Frontal cortex (tissue), 4 donors: Measurements from ENCODE around the gene EPHX1. TPM values are rescaled to one million over a fixed set of nuclear protein-coding genes. Genes with fewer than 3 reads are reported as not detected.
A peak's percentile ranks its signal among the peaks of the same experiment; 100 is the strongest.

ENCODE experiments used
- DNase-seq, 2 donors: peaks; one replicate each; pipeline ENCODE4 v3.0.0; 2012; ENCODE audit warnings: low spot score in 2 of 2
- FAIRE-seq: peaks from 2 replicates; lab custom pipeline; 2012; peaks lifted over from hg19 to GRCh38; lab: Jason Lieb, UNC
- total RNA-seq: library from RNA; depleted of rRNA; stranded (reverse); fragments of >200 nt; gene quantifications from one replicate; pipeline ENCODE4 v1.2.3, GENCODE V29; 2014
- donor health status: control.
- donor health status: control.
- donor health status: control.

EPHX1 gene
- total RNA-seq, 1 donor from 2014 or later = 4.5 TPM

DNA sequence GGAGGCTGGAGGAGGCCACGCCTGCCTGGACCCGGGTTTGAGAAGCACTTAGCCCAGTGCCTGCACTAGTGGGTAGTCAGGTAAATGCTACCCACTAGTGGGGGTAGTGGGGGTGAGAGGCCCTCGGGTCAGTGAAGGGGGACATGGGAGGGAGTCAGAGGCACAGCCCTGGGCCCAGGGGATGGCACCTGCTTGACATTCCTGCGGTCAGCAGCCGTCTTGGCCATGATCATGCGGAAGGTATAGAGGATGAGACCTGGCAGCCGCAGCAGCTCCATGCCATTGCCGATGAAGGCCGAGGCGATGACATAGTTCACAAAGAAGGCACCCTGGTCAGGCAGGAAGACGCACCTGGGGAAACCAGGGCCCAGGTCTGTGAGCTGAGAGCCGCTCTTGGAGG lies 43.5 kb downstream of the EPHX1 start:
- no peak for FAIRE-seq

DNA sequence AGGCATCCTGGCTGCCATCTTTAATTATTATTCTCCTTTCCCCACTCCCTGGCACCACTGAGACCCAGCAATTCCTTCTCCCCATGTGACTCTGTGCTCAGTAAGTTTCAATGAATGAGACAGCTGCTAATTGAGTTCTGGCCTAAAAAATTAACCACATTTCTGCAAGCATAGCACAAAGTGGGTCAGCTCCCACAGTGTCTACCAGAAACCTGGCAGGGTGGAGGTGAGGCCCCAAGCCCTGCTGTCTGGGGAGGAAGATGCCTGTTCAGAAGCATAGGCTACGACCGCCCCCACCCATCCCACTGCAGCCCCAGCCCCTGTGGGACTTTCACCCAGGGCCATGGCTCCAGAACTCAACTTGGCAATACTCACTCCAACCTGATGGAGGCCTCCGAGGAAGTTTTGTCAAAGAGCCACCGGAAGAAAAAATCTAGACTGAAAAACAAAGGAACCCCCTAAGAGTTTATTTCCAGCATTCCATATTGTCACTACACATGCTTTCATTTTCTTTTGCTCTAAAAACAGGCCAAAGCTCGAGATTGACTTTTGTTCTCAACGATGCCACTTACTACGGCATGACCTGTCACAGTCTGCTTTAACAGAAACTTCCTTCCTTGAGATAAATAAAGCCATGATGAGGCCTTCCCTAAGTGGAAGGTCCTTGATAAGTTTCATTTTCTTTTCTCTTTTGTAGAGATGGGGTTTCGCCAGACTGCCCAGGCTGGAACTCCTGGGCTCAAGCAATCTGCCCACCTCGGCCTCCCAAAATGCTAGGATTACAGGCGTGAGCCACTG lies 45.8 kb downstream of the EPHX1 start:
- DNase-seq = no peak
- no peak for FAIRE-seq

More for the DNA sequence above, 43.5 kb downstream of the EPHX1 start:
- DNase-seq = no peak

DNA sequence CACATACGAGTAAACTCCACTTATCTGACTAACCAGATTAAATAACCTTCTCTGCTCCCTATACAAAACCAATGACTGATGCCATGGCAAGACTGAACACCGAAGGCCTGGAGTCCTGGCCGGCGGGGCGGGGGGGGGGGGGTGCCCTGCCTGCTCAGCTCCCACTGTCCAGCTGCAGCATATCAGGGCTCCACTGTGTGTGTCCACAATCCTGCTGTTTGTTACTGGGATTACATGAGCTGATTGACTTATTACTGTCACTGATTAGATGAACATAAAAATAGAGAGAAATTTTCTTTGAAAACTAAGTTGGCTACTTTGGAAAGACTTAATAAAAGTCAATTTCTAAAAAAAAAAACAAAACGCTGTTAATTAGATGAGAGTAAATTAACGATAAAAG lies 47.3 kb downstream of the EPHX1 start:
- no peak for DNase-seq
- FAIRE-seq = peak; percentile 68

DNA sequence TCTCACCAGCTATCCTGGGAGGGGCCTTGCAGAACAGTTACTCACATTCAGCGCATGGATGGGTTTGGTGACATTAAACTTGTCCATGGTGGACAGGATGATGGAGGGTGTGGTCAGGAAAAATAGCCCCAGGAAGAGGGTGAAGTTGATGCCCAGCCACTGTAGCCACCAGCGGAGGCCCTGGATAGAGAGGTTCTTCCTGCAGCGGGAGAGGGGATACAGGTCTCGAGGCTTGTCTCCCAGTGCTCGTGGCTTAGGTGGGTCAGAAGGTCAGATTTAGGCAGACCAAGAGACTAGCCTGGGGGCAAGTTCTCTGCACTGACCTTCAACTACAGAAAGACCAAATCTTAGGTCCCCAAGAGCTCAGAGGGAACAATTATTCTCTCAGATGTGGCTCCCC lies 49.2 kb downstream of the EPHX1 start:
- no peak for FAIRE-seq
- DNase-seq = no peak

DNA sequence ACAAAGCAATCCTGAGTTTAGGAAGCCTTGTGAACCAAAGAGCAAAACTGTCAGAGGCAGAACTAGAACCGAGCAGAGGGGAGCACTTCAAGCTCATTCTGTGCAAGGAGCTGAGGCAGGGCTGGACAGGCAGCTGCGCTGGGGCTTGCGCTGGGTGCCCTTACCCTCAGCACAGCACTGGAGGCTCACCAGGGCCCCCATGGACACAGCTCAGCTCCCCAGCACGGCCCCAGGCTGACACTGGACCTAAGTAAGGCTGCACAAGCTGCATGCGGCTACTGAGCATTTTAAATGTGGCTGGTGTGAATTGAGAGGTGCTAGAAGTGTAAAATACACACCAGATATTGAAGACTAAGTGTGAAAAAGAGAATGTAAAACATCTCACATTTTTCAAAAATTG lies 50.2 kb downstream of the EPHX1 start:
- FAIRE-seq = no peak
- no peak for DNase-seq

DNA sequence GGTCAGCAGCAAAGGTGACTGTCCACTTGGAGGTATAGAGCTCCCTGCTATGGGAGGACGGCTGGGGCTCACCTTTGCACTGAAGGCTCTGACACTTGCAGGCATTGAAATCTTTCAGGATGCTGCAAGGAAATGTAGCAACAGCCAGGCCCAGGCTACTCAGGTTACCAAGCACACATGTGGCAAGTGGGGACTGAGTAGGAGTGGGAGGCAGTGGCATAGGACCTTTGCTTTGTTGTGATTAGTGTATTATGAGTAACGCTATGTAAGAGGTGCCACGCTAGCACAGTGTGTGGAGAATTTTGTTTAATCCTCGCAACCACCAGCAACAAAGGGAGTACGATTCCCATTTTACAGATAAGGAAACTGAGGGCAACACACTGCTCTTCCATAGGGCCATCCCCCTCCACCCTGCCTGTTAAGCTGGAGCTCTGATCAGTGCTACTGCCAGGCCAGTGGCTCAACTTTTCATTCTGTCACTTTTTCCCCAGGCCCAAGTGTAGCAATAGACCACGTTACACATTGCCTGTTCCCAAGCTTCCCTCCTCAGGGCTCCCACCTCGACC lies 51.0 kb downstream of the EPHX1 start:
- DNase-seq = no peak
- FAIRE-seq = no peak

DNA sequence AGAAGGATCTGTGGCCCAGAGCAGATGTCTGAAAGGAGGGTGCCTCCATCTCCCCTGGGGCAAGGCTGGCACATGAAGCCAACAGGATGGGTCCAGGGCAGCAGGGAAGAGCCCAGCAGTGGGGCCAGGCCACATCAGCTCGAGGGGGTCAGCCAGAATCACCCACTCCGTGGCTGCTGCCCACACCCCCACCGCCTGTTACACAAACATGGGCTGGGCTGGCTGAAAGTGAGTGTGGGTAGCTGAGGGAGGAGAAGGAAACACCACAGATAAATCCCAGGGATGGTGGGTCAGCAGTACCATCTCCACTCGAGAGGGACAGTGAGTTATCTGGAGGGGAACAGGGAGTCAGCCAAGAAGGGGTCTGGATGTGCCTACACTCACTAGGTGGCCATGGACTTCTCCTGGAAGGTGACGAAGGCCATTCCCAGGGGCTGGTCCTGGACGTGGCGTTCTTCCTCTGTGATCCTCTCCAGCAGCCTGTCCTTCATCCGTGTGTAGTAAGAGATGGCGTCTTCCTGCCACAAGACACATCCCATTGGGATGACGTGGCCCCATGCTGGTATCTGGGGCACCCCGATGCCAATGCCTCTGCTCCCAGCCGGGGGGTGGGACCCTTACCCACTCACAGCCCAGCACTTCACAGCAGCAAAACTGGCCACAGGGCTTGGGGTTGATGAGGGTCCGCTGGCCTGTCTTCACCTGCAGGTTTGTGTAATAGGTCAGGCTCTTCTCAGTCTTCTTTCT lies 52.1 kb downstream of the EPHX1 start:
- FAIRE-seq (no peak), DNase-seq (no peak)

DNA sequence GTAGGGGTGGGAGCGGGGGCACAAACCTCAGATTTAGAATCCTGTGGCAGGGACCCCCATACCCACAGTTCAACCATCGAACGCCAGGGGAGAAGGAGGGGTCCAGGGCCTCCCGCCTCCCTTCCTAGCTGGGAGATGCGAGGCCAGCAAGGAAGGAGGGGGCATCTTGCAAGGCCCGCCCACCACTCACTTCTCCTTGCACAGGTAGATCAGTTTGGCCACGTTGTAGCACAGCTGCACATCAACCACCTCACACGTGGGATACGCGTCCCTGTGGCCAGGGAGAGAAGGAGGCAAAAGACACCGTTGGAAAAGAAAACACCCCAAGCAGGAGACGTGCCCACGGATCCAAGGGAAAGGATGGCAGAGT lies 52.6 kb downstream of the EPHX1 start:
- DNase-seq = no peak
- no peak for FAIRE-seq

DNA sequence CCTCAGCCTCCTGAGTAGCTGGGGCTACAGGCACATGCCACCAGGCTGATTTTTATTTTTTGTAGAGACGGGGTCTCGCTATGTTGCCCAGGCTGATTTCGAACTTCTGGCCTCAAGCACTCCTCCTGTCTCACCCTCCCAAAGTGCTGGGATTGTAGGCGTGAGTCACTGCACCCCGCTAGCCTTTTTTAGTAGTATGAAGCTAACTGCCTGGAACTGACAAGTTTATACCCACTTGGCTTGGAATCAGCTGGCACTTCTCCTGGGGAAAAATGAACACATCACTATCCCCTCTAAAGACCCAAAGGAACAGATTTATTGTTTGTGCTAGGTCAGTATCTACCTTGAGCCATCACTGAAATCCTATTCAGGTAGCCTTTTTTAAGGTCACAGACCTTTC lies 53.2 kb downstream of the EPHX1 start:
- DNase-seq = no peak
- no peak for FAIRE-seq

DNA sequence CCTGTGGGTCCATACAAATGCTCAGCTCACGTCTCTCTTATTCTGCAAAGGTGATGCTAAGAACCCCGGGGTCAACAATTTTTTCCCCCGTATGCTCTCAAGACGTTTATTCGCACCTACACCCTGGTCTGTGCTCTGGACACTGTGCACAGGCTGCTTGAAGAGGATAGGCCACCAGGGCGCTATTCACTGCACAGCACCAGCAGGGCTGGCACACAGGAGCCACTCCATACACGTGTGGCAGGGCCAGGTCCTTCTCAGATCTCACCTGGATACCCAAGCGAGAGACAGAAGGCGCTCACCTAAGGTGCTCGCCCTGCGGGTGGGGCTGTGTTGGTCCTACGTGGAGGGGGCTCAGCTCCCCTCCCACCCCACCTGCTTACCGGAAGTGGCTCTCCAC lies 55.6 kb downstream of the EPHX1 start:
- FAIRE-seq = no peak
- no peak for DNase-seq

DNA sequence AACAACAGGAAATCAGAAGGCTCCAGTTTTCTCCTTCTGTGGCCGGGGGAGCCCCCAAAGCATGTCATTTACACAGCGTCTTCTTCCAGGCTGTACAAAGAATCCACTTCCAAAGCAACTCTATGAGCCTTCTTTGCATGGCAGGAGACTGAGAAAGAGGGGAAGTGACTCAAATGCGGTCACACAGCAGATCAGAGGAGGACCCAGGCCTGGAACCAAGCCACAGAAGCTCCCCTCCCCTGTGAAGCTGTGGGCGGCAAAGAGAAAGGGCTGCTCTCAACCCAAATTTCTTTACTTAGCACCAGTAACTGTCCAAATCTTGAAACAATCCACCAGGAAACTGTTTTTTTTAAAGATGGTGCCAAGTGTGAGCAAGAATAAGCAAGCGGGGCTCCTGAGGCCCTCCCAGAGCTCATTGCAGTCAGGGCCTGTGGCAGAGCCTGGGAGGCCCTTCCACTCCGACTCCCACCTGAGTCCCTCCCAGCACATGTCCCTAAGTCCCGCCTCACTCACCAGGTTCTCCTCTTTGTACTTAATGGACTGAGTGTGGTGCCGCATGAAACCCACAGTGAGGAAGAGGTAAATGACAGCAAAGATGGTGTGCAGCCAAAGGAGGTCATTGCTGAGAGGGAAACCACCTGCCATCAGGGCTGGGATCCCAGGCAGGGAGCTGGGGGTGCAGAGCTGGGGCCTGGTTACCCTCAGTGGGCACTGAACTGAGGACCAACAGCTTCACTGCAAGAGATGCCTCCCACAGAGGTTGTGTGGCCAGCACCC lies 56.3 kb downstream of the EPHX1 start:
- DNase-seq (no peak), FAIRE-seq (no peak)

DNA sequence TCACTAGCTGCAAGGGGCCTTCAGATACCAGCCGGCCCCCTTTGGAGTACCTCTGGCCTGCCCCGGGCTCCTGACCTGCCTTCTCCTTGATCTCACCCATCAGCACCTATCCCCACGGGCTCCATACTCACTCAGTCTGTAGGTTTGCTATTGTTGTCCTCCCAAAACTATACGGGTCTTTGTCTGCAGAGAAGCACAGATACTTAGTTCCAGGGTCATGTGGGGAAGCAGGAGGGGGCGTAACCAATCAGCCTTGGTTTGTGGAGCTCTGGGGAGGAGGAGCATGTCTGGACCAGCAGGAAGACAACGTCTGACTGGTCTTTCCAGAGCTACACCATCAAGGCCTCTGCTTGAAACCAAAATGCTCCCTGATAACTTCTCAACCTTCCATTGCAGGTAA lies 57.1 kb downstream of the EPHX1 start:
- DNase-seq = no peak
- no peak for FAIRE-seq

DNA sequence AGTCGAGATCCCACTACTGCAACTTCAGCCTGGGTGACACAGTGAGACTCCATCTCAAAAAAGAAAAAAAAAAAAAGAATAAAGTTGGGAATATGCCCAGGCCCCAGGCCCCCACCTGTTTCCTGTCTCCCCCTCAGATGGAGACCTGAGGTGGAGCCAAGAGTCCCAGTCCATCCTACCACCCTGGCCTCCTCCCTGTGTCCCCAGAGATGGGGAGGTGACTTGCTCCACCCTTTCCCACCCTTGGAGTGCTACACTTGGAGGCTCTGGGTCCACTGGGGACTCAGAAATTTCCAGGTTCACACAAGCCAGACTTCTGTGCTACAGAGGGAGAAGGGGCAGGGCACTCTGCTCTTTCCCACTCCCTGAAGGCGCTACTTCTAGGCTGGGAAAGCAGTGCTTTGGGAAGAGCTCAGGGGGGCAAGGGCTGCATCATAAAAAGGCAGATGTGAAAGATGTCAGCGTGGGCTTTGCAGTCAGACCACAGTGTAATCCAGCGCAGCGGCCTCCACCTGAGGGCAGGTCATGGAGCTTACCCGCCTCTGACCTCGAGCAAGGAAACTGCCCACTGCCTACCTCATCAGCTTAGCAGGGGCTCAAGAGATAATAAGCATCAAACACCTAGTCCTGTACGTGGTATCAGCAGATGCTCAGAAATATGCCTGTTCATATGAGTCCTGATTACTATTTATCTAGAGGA lies 58.9 kb downstream of the EPHX1 start:
- DNase-seq (no peak), FAIRE-seq (no peak)

DNA sequence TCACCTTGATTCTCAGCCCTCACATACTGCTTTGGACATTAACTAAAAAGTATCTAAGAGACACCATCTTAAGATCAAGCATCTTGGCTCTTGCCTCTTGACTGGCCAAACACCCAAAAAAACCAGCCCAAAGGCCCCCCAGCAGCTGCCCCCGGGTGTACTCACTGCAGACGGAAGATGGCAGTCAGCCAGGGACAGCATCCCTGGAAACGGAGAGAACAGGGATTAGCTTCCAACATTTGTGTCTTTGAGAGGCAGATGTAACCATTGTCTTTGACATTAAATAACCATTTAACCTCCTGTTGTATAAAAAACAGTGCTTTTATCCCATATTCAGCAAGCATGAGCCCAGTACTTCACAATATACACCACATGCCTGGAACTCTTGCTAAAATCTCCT lies 61.0 kb downstream of the EPHX1 start:
- DNase-seq = no peak
- no peak for FAIRE-seq

DNA sequence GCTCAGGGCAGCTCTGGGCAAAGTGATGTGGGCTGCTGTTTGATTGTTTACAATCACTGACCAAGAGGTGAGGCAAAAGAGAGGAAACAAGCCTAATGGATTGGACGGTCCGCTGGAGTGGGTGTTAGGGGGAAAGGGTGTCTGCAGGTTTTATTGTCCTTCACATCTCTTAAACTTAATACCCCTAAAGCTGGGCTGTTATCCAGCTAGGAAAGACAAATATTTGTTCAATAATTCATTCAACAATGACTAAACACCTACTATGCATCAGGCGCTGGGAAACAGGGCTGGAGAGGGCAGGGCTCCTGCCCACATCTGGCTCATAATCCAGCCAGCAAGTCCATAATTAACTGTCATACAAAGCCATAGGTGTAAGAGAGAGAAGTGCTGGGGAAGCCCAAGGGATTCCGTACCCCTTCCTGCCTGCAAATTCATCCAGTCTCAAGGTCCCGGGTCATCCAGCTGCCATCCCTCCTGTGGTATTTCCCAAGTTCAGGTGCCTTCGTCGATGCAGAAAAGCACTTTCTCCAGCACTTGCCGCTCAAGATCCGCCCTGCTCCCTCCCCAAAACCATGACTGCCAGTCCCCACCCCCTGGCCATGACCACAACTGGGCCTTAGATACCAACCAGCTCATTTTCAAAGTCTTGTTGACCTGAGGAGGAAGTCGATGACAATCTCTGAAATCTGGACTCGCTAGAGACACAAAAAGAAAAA lies 61.6 kb downstream of the EPHX1 start:
- no peak for FAIRE-seq
- no peak for DNase-seq

DNA sequence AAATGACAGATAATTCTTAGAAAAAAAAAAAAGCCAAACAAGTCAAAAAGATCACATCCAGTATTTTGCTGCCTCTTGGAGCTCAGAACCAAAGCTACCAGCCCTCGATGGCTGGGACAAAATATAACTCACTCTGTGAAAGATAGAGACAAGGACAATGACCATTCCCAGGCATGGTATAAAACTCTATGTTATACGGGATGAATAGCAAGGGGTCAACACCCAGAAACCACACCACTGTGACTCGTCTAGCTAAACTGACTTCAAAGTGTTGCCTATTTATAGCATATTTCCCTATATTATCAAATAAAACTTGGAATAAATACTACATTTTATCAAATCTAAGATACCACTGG lies 62.1 kb downstream of the EPHX1 start:
- DNase-seq (no peak), FAIRE-seq (no peak)

DNA sequence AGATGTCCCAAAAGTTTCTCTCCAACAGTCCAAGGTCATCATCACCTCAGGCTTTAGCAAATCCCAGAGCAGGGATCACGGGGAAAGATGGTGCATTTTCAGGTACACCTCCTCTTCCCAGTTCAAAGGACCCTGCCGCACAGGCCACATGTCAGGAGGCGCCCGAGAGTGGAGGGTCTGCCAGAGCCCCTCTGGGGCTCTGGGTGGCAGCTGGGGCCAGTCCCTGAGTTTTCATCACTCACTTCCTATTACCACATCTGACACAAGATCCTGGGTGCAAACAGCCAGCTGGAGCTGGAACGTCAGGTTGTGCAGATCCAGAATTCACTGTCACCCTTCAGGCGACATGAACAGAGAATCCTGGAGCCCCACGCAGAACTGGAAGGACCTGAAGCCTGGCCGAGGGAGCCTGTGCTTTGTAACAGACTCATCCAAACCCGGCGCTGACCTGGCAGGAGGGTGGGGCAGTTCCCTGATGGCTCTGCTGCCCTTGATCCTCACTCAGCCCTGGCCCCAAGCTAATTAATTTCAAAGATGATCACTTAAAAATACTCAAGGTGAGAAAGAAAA lies 63.4 kb downstream of the EPHX1 start:
- FAIRE-seq (no peak), DNase-seq (no peak)

DNA sequence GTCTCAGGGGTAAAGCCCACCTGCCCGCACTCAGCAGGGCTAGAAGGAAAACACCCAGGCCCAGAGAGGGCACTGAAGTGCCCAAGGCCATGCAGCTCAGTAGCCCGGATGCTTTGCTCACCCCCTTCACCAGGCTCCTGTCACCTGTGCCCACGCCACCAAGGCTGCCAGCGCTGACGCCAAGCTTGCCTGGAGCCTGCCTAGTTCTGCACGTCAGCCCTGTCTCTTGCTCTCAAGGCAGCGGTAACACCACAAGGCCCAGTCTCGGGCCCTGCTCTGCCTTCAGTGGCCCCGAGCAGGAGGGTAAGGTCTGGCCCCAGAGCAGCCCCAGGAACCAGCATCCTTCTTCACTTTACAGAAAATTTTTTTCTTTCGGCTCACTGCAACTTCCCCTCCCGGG lies 64.5 kb downstream of the EPHX1 start:
- DNase-seq (no peak), FAIRE-seq (no peak)
